ENCODE measurements around the gene CD248. TPM values are rescaled to one million over a fixed set of nuclear protein-coding genes. Genes with fewer than 3 reads are reported as not detected.
A peak's percentile ranks its signal among the peaks of the same experiment; 100 is the strongest.

CD248 gene
- total and polyA plus RNA-seq, 2 experiments from 2014 or later, result 2.4 to 3.8 TPM

GRCh38 chr11:66335531-66336233, 18.8 kb upstream of the CD248 start:
- H3K4me1 Mint-ChIP-seq, result peaks cover 18% of the 10 kb centered on the region
- no peak overlapping the region for H3K27ac ChIP-seq (ENCODE audit: low read depth)
- no peak for TF ChIP-seq ETS1 (IDR thresholded peaks at IDR 0.05)
- TF ChIP-seq EZH2 (IDR thresholded peaks at IDR 0.05; ENCODE audit: low read depth, unreplicated experiment), result no peak
- no peak for TF ChIP-seq ZNF114 (CRISPR knock-in tag; IDR thresholded peaks at IDR 0.05)
- no peak for TF ChIP-seq STAT1 (IDR thresholded peaks at IDR 0.05; ENCODE audit: unreplicated experiment)
- H3K27me3 Mint-ChIP-seq (ENCODE audit: insufficient read depth, low read depth, poor library complexity), result peaks cover 4% of the 10 kb centered on the region
- peak overlapping the region; percentile 82 for H3K4me2 ChIP-seq
- no peaks in the 10 kb centered on the region for H3K9me2 ChIP-seq (ENCODE audit: insufficient read depth)
- no peaks in the 10 kb centered on the region for H3K9me3 Mint-ChIP-seq
- H3K4me3 Mint-ChIP-seq, result peak overlapping the region; percentile 83
- peak overlapping the region; percentile 60 for H3K4me3 ChIP-seq
- ATAC-seq, result peak; percentile 52
- no peaks in the 10 kb centered on the region for H3K27me3 ChIP-seq (ENCODE audit: insufficient read depth)
- no peaks in the 10 kb centered on the region; the same call in 1 of the 2 replicates for H4K20me1 ChIP-seq (replicated peaks; ENCODE audit: insufficient read depth)
- 0 out of 2 replicates have a peak, but pooled peaks cover 6% of the 10 kb centered on the region for H3F3A ChIP-seq (replicated peaks; ENCODE audit: low read depth)
- peaks cover 16% of the 10 kb centered on the region; the same call in 1 of the 2 replicates for H3K4me1 ChIP-seq (ENCODE audit: insufficient read depth)
- H3K36me3 ChIP-seq (ENCODE audit: insufficient read depth), result no peaks in the 10 kb centered on the region; the same call in 1 of the 2 replicates
- peaks cover 7% of the 10 kb centered on the region for H3K36me3 Mint-ChIP-seq (ENCODE audit: low read depth)
- no peak overlapping the region for H2AFZ ChIP-seq
- H3K27ac Mint-ChIP-seq, result no peak overlapping the region
- peak; percentile 72 for DNase-seq (ENCODE audit: low spot score)
- H3K79me2 ChIP-seq (replicated peaks; ENCODE audit: insufficient read depth), result no peaks in the 10 kb centered on the region

GRCh38 chr11:66334605-66335442, 18.0 kb upstream of the CD248 start:
- Mint-ChIP-seq H3K4me1 (peaks cover 18% of the 10 kb centered on the region), H3K27ac (no peak overlapping the region), H3K9me3 (no peaks in the 10 kb centered on the region), H3K36me3 (ENCODE audit: low read depth) (peaks cover 4% of the 10 kb centered on the region; the same call in 2 of the 3 replicates), H3K27me3 (ENCODE audit: insufficient read depth, low read depth, poor library complexity) (peaks cover 8% of the 10 kb centered on the region), H3K4me3 (peak overlapping the region; percentile 83)
- Histone ChIP-seq H3K4me3 (peak overlapping the region; percentile 60; the same call in 1 of the 2 replicates), H3K27me3 (ENCODE audit: insufficient read depth) (no peaks in the 10 kb centered on the region), H2AFZ (no peak overlapping the region), H3K4me1 (ENCODE audit: insufficient read depth) (peaks cover 16% of the 10 kb centered on the region; the same call in 1 of the 2 replicates), H3K36me3 (ENCODE audit: insufficient read depth) (no peaks in the 10 kb centered on the region), H3F3A (replicated peaks; ENCODE audit: low read depth) (0 out of 2 replicates have a peak, but pooled peaks cover 6% of the 10 kb centered on the region), H3K4me2 (peak overlapping the region; percentile 82; the same call in 1 of the 2 replicates), H3K9me2 (ENCODE audit: insufficient read depth) (no peaks in the 10 kb centered on the region), H4K20me1 (replicated peaks; ENCODE audit: insufficient read depth) (no peaks in the 10 kb centered on the region; the same call in 1 of the 2 replicates), H3K79me2 (replicated peaks; ENCODE audit: insufficient read depth) (no peaks in the 10 kb centered on the region), H3K27ac (ENCODE audit: low read depth) (no peak overlapping the region)
- peak; percentile 7; the same call in 1 of the 3 replicates for ATAC-seq
- no peak for DNase-seq (ENCODE audit: low spot score)
- TF ChIP-seq JUNB (IDR thresholded peaks at IDR 0.05; ENCODE audit: unreplicated experiment) (no peak), ZNF462 (CRISPR knock-in tag; IDR thresholded peaks at IDR 0.05) (no peak), NANOG (IDR thresholded peaks at IDR 0.05; ENCODE audit: borderline replicate concordance) (no peak), POLR2AphosphoS5 (IDR thresholded peaks at IDR 0.05; ENCODE audit: low read depth) (no peak), STAT1 (IDR thresholded peaks at IDR 0.05; ENCODE audit: unreplicated experiment) (no peak)
